HG03135 (cell line): ENCODE results near the gene AGPAT2.

Source experiments
- ATAC-seq: cut with Tn5 transposase; IDR thresholded peaks from one replicate; pipeline ENCODE4 v1.9.1; 2021; ENCODE audit warnings: mild to moderate bottlenecking, moderate library complexity; ENCODE audit not compliant: unreplicated experiment

The AGPAT2 gene

GRCh38 chr9:136703276-136703860, 16.1 kb upstream of the AGPAT2 start:
- ATAC-seq, result no peak

- ATAC-seq, result no peak
Measured at GRCh38 chr9:136701668-136702053, 14.4 kb upstream of the AGPAT2 start.

- ATAC-seq, result no peak
Measured at GRCh38 chr9:136700959-136701667, 13.9 kb upstream of the AGPAT2 start.

- no peak for ATAC-seq
Measured at GRCh38 chr9:136700304-136700703, 13.0 kb upstream of the AGPAT2 start.

GRCh38 chr9:136698635-136699246, 11.5 kb upstream of the AGPAT2 start:
- ATAC-seq, result no peak

GRCh38 chr9:136697821-136698526, 10.7 kb upstream of the AGPAT2 start:
- no peak for ATAC-seq

- no peak for ATAC-seq
Measured at GRCh38 chr9:136697146-136697820, 10.0 kb upstream of the AGPAT2 start.

- ATAC-seq, result no peak
Measured at GRCh38 chr9:136696502-136696901, 9.2 kb upstream of the AGPAT2 start.

- no peak for ATAC-seq
Measured at GRCh38 chr9:136695955-136696354, 8.7 kb upstream of the AGPAT2 start.

- no peak for ATAC-seq
Measured at GRCh38 chr9:136695435-136695895, 8.2 kb upstream of the AGPAT2 start.

- no peak for ATAC-seq
Measured at GRCh38 chr9:136694872-136695247, 7.6 kb upstream of the AGPAT2 start.

GRCh38 chr9:136694163-136694871, 7.1 kb upstream of the AGPAT2 start:
- ATAC-seq, result no peak

GRCh38 chr9:136693490-136694162, 6.4 kb upstream of the AGPAT2 start:
- ATAC-seq, result no peak

- no peak for ATAC-seq
Measured at GRCh38 chr9:136693135-136693489, 5.9 kb upstream of the AGPAT2 start.

GRCh38 chr9:136692185-136693134, 5.2 kb upstream of the AGPAT2 start:
- no peak for ATAC-seq

- no peak for ATAC-seq
Measured at GRCh38 chr9:136691316-136692184, 4.3 kb upstream of the AGPAT2 start.

- ATAC-seq, result no peak
Measured at GRCh38 chr9:136690806-136691261, 3.6 kb upstream of the AGPAT2 start.
